HL-60 (cell line): ENCODE measurements around the gene ABCA8.

ENCODE experiments used
- CTCF ChIP-seq: IDR thresholded peaks from one replicate; pipeline ENCODE4 v1.5.1; 2011; ENCODE audit warnings: low read length, control low read depth, inconsistent platforms; ENCODE audit not compliant: insufficient read depth
- GABPA ChIP-seq: IDR thresholded peaks from 2 replicates; pipeline ENCODE4 v1.6.1; 2012; ENCODE audit warnings: low read depth
- POLR2AphosphoS5 ChIP-seq: IDR thresholded peaks from 2 replicates; pipeline ENCODE4 v1.6.1; 2012; ENCODE audit warnings: low read depth

- TF ChIP-seq CTCF = no peak
- no peak for TF ChIP-seq GABPA
- TF ChIP-seq POLR2AphosphoS5 = no peak
Measured at GRCh38 chr17:68973098-68973846, 18.1 kb upstream of the ABCA8 start.
